HepG2 (cell line): Measurements from ENCODE around the gene OSBPL2. TPM values are rescaled to one million over a fixed set of nuclear protein-coding genes. Genes with fewer than 3 reads are reported as not detected.

Experiments
- CSRNP2 ChIP-seq: sonication (generic); formaldehyde crosslinking; conservative IDR thresholded peaks from 2 replicates; pipeline ENCODE4 v1.8.0; 2022; ENCODE audit warnings: low read depth, missing genetic modification reagents
- ETV5 ChIP-seq: IDR thresholded peaks from 2 replicates; pipeline ENCODE4 v1.6.1; 2018; ENCODE audit warnings: missing biosample characterization, missing genetic modification reagents, inconsistent platforms, borderline replicate concordance
- HIC2 ChIP-seq: sonication (generic); formaldehyde crosslinking; IDR thresholded peaks from 2 replicates; pipeline ENCODE4 v1.9.0; 2022; ENCODE audit warnings: low read depth, missing genetic modification reagents
- HOMEZ ChIP-seq: IDR thresholded peaks from 2 replicates; pipeline ENCODE4 v1.6.1; 2016; ENCODE audit warnings: low read depth
- MEIS2 ChIP-seq: sonication (generic); formaldehyde crosslinking; IDR thresholded peaks from 2 replicates; pipeline ENCODE4 v1.9.0; 2021; ENCODE audit warnings: mild to moderate bottlenecking, missing genetic modification reagents
- RXRB ChIP-seq: IDR thresholded peaks from 2 replicates; pipeline ENCODE4 v1.6.1; 2016; ENCODE audit warnings: borderline replicate concordance, missing genetic modification reagents, missing compliant biosample characterization
- SKIL ChIP-seq: sonication (generic); formaldehyde crosslinking; IDR thresholded peaks from 2 replicates; pipeline ENCODE4 v1.8.0; 2022; ENCODE audit warnings: missing genetic modification reagents, mild to moderate bottlenecking, moderate library complexity, borderline replicate concordance
- SMAD9 ChIP-seq: sonication (generic); formaldehyde crosslinking; IDR thresholded peaks from 2 replicates; pipeline ENCODE4 v1.5.1; 2020; ENCODE audit warnings: mild to moderate bottlenecking, missing genetic modification reagents
- ZBTB26 ChIP-seq: IDR thresholded peaks from 2 replicates; pipeline ENCODE4 v1.6.1; 2016; ENCODE audit warnings: missing compliant biosample characterization, missing genetic modification reagents, borderline replicate concordance
- ZEB1 ChIP-seq: IDR thresholded peaks from 2 replicates; pipeline ENCODE4 v1.6.1; 2012; ENCODE audit warnings: mild to moderate bottlenecking, low read depth, inconsistent platforms; ENCODE audit not compliant: insufficient replicate concordance
- ZNF232 ChIP-seq: sonication (generic); formaldehyde crosslinking; IDR thresholded peaks from 2 replicates; pipeline ENCODE4 v1.4.0; 2020; ENCODE audit warnings: missing genetic modification reagents, borderline replicate concordance
- ZNF34 ChIP-seq: sonication (generic); formaldehyde crosslinking; IDR thresholded peaks from 2 replicates; pipeline ENCODE4 v1.4.0; 2020; ENCODE audit warnings: mild to moderate bottlenecking, missing genetic modification reagents, borderline replicate concordance
- ZNF468 ChIP-seq: sonication (generic); formaldehyde crosslinking; IDR thresholded peaks from 2 replicates; pipeline ENCODE4 v1.8.0; 2022; ENCODE audit warnings: mild to moderate bottlenecking, moderate library complexity, missing genetic modification reagents
- ZNF512 ChIP-seq: sonication (generic); formaldehyde crosslinking; IDR thresholded peaks from 2 replicates; pipeline ENCODE4 v1.4.0; 2020; ENCODE audit warnings: mild to moderate bottlenecking, missing genetic modification reagents
- ZNF549 ChIP-seq: sonication (generic); formaldehyde crosslinking; IDR thresholded peaks from 2 replicates; pipeline ENCODE4 v1.5.0; 2020; ENCODE audit warnings: missing genetic modification reagents
- ZNF598 ChIP-seq: sonication (generic); formaldehyde crosslinking; IDR thresholded peaks from 2 replicates; pipeline ENCODE4 v1.5.1; 2020; ENCODE audit warnings: mild to moderate bottlenecking, missing genetic modification reagents, borderline replicate concordance
- polyA plus RNA-seq, 8 experiments: library from polyadenylated mRNA; depleted of rRNA in 3 of 8; stranded (reverse) in 7 of 8; unstranded in 1 of 8; fragments of >200 nt; fragmentation: Illumina TruSeq in 4 of 8; extraction: Trizol in 4 of 8; gene quantifications; 2 replicates each; pipeline versions ENCODE4 v1.2.1 to v1.2.3, GENCODE V29; 2011 to 2016; ENCODE audit warnings: low read depth in 4 of 8, missing spikeins in 1 of 8, mixed read lengths in 1 of 8; ENCODE audit not compliant: insufficient read depth in 1 of 8
- total RNA-seq, 5 experiments: library from RNA; depleted of rRNA; stranded (reverse); fragments of >200 nt; fragmentation: Illumina TruSeq; extraction: Trizol; gene quantifications; 2 replicates each; pipeline ENCODE4 v1.2.3, GENCODE V29; 2016; ENCODE audit warnings: low read depth in 1 of 5

OSBPL2 gene
- total and polyA plus RNA-seq, 2 of the 13 experiments (the other 11 are each of a cell fraction or from before 2014, with no cell fraction given), result 18.5 to 37.4 TPM

- TF ChIP-seq HIC2 (no peak), ZNF468 (CRISPR knock-in tag) (no peak), HOMEZ (CRISPR knock-in tag) (no peak), MEIS2 (CRISPR knock-in tag) (peak; percentile 93), ZNF512 (CRISPR knock-in tag) (no peak), SMAD9 (CRISPR knock-in tag) (0 out of 2 replicates have a peak, but pooled peaks have one; percentile 59), SKIL (CRISPR knock-in tag) (no peak), CSRNP2 (peak; percentile 91), ETV5 (no peak; the same call in 1 of the 2 replicates), ZNF549 (CRISPR knock-in tag) (no peak), ZEB1 (no peak), ZNF232 (CRISPR knock-in tag) (peak; percentile 56; the same call in 1 of the 2 replicates), ZNF34 (CRISPR knock-in tag) (no peak), ZNF598 (CRISPR knock-in tag) (0 out of 2 replicates have a peak, but pooled peaks have one; percentile 30), RXRB (CRISPR knock-in tag) (peak; percentile 24; the same call in 1 of the 2 replicates), ZBTB26 (CRISPR knock-in tag) (peak; percentile 88)
Measured at GRCh38 chr20:62219992-62220665, 18.2 kb upstream of the OSBPL2 start, which contains the start of gene HRH3 (continued).
